ENCODE results near the gene PLA2R1.

The PLA2R1 gene

GRCh38 chr2:160062292-160063005, at the start of gene PLA2R1:
Gene PLA2R1 (minus strand): TSS chr2:160062615. CDS start chr2:160062403, 212 bp downstream.
- no peak for DNase-seq

GRCh38 chr2:160110674-160111239, 48.3 kb upstream of the PLA2R1 start:
- no peak for DNase-seq

DNA sequence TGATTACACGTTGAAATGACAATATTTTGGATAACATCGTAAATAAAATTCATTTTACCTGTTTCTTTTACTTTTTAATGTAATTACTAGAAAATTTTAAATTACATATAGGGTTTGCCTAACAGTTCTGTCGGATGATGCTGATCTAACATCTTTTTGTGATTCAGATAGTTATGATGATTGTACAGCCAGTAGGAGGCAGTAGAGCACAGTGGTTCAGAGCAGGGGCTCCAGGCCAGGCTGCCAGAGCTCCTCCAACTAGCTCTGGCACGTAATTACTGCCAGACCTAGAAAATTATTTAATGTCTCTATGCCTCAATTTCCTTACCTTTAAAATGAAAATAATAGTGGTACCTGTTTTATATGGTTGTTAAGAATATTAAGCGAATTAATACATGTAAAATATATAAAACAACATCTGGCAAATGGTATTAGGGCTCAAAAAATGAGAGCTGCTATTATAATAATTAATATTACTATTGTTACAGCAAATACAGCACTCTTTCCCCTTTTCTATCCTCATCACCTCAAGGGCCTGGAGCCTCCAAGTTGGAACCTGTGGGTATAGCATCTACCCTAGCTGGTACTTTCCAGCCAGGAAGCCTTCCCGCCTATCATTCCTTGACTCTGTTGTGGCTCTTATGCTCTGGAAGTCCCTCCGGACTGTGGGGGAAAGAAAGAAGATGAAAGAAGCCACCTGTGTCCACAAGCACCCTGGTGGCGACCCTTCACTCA, 47.7 kb upstream of the PLA2R1 start:
- peak; percentile 61 for DNase-seq

DNA sequence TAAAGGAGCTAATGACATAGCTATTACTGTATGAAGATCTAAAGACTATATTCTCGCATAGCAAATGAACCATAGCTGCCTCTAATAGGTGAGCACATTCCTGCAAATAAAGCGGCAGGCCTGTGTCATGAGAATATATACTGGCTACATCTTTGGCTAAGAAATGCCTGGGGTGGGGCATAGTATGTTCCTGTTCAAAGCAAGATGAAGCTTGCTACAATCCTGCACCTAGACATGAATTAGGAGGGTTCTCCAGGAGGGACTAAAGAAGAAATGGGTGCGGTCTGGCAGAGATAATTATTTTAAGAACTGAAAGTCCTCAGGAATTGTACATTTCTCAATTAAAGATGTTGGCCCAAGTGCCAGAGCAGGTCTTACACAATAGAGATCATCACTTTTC, 46.8 kb upstream of the PLA2R1 start:
- no peak for DNase-seq

- DNase-seq, result no peak
Measured at GRCh38 chr2:160108646-160109045, 46.2 kb upstream of the PLA2R1 start.

- no peak for DNase-seq
Measured at GRCh38 chr2:160105366-160105765, 43.0 kb upstream of the PLA2R1 start.

- no peak for DNase-seq
Measured at GRCh38 chr2:160104115-160104514, 41.7 kb upstream of the PLA2R1 start.

DNA sequence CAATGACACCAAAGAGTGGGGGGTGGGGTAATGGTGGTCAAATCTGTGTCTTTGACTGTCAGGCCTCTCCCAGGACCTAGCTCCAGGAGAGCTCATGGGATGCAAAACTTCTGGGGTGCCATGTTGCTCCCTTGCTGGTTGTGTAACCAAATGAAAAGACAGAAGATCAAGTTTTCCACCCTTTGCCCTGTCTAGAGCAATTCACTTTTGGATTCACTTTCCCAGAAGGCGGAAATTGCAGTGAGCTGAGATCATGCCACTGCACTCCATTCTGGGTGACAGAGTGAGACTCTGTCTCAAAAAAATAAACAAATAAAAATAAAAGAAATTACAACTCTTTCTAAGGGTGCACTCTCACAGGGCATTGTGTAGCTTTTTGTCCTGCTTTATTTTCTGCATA, 34.9 kb upstream of the PLA2R1 start:
- DNase-seq, result no peak

- no peak for DNase-seq
Measured at GRCh38 chr2:160096409-160096808, 34.0 kb upstream of the PLA2R1 start.

- no peak for DNase-seq
Measured at GRCh38 chr2:160092445-160092844, 30.0 kb upstream of the PLA2R1 start.

DNA sequence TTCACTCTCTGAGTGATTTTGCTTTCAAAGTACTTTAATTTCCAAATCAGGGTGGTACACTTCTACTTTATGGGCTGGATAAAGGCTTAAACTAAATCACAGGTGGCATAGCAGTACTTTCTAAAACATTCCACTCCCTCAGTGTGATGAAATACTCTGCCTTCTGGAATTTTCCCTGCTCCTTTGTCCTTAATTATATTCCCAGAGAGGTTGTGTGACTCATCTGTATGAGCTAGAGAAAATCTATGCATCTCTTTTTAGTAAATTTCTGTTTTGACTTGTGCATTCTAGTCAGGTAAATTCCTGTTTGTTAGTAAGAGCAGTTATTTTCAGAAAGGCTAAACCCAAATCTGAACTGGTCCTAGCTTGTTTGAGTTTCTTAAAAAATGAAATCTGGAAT, 29.0 kb upstream of the PLA2R1 start:
- no peak for DNase-seq

- DNase-seq, result no peak
Measured at GRCh38 chr2:160087854-160088745, 25.7 kb upstream of the PLA2R1 start.

DNA sequence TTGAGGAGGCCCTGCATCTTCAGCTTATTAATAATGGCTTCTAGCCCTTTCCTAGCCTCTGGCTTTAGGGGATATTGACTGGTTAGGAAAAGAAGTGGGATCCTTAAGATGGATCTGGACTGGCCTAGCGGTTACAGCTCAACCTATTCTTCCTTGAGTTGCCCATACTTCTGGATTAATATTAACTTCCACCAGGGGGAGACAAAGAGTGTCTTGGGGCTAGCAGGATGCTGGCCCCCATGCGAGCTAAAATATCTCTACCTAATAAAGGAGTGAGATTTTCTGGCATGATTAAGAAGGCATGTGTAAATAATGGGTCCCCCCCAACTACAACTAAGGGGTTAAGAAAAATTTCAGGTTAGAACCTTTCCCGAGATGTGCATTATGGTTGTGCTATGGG, 23.2 kb upstream of the PLA2R1 start:
- DNase-seq, result no peak

GRCh38 chr2:160077912-160078810, 15.7 kb upstream of the PLA2R1 start:
- DNase-seq, result no peak

DNA sequence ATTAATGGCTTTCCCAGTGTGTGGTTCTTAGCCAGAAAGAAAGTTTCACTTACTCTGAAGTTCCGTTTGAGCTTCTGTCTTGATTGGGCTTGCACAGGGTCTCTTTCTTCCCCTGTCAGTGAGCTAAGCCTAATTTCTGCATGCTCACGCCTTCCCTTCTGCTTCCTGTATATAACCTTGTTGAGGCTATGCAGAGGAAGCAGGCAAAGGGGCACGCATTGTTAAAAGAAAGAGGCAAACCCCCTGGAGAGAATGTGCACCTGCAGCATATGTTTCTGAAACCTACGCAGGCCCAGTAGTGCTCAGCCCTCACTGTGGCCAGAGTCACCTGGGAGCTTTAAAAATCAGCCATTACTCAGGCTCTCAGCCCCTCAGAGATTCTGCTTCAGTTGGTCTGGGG, 14.5 kb upstream of the PLA2R1 start:
- DNase-seq, result peak; percentile 28

DNA sequence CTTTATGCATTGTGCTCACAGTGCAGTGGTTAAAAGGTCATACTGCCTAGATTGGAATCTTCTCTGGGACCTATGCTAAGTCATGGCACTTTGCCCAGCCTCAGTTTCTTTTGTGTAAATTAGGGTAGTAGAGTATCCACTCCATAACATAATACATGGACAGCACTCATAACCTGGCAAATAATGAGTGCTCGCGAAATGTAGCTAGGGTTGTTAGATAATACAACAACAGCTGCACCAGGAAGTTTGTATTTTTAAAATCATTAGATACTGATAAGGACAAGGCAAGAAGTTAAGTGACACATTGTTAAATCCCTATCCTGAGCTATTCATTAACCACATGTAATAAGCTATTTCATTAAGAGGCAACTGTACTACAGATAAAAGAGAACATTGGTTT, 13.8 kb upstream of the PLA2R1 start:
- DNase-seq, result peak; percentile 75

- no peak for DNase-seq
Measured at GRCh38 chr2:160075171-160075570, 12.8 kb upstream of the PLA2R1 start.

GRCh38 chr2:160073284-160073888, 11.0 kb upstream of the PLA2R1 start:
- no peak for DNase-seq

- no peak for DNase-seq
Measured at GRCh38 chr2:160068906-160069305, 6.5 kb upstream of the PLA2R1 start.

- DNase-seq, result no peak
Measured at GRCh38 chr2:160064916-160065315, 2.5 kb upstream of the PLA2R1 start.

DNA sequence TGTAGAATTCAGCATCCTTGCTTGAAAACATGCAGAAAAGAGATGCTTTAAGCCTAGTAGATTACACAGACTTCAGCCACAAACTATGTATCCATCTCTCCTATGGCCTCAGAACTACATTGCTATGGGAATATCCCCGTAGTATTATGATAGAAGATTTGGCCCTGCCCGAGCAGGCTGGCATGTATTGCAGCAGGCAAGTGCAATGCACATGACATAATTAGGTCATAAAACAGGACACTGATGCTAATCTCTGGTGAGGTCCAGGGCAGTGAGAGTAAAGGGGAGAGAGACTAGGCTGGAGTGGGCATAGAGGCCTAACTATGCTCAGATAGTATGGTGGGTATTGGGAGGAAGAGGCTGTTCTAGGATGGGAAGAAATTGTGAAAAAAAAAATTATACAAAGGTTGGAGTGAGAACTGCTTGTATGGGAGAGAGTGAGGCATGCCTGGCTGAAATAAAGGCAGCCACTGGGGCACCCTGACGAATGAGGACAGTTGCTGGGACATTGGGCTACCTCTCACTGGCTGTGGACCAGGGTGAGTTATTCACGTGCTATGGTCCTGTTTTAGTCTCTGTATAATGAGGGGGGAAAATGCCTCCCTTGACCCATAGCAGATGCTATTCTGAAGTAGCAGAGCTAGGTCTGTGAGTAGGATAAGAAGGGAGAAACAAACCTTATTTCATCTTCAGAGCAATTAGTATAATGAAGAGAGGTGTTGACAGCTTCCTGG, 1.6 kb upstream of the PLA2R1 start:
- no peak for DNase-seq

Measured in DMS153 (cell line).